MV-4-11 (cell line): ENCODE results near the gene LCN6.
"Not testable (repeated sequence)": the region's sequence is repeated elsewhere in the genome, so short reads cannot be mapped to it uniquely, and the experiment has no call there.

Experiments
- DNase-seq: peaks from one replicate; lab custom pipeline; 2025; lab: John Stamatoyannopoulos, UW

The LCN6 gene

GRCh38 chr9:136759436-136760325, 11.4 kb upstream of the LCN6 start:
- DNase-seq: no peak

DNA sequence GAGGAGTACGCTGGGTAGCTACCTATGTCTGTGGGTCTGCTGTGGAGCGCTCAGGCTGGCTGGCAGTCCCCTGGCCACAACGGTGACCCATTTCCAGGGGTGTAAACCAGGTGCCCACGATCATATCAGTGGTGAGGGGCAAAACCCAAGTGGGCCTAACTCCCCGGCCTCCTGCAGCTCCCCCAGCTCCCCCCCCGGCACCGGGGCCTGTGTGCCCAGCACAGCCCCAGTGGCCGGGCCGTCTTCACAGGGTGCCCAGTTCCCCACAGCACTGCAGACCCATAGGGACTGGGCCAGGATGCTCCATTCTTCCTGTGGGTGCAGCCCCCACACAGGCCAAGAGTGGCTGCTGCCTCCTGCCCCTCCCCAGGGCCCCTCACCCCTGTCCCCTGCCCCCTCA, 10.7 kb upstream of the LCN6 start:
- DNase-seq: no peak

- no peak for DNase-seq
These were observed 9.4 kb upstream of the LCN6 start for GRCh38 chr9:136757751-136758140.

DNA sequence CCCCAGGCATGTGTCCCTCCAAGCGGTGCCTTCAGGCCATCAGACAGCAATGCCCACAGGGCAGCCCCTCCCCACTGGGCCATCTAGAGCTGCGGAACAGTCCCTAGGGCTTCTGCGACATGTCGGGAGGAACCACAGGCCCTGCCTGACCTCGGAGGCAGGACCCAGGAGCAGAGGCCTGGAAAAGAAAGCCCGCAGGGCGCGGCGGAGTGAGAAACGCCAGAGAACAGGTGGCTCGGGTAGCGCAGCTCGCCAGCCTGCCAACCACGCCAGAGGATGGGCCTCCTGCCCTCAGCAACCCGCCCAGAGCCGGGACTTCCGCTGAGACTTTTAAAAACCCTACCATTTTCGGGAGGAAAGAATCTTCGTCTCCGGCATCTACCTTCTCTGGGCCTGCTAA, 9.0 kb upstream of the LCN6 start:
- DNase-seq: no peak

GRCh38 chr9:136756836-136757235, 8.5 kb upstream of the LCN6 start:
- DNase-seq: no peak

DNA sequence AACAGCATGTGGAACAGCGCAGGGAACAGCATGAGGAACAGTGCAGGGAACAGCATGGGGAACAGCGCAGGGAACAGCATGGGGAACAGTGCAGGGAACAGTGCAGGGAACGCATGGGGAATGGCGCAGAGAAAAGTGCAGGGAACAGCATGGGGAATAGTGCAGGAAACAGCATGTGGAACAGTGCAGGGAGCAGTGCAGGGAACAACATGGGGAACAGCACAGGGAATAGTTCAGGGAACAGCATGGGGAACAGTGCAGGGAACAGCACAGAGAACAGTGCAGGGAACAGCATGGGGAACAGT, 7.8 kb upstream of the LCN6 start:
- DNase-seq: no peak

DNA sequence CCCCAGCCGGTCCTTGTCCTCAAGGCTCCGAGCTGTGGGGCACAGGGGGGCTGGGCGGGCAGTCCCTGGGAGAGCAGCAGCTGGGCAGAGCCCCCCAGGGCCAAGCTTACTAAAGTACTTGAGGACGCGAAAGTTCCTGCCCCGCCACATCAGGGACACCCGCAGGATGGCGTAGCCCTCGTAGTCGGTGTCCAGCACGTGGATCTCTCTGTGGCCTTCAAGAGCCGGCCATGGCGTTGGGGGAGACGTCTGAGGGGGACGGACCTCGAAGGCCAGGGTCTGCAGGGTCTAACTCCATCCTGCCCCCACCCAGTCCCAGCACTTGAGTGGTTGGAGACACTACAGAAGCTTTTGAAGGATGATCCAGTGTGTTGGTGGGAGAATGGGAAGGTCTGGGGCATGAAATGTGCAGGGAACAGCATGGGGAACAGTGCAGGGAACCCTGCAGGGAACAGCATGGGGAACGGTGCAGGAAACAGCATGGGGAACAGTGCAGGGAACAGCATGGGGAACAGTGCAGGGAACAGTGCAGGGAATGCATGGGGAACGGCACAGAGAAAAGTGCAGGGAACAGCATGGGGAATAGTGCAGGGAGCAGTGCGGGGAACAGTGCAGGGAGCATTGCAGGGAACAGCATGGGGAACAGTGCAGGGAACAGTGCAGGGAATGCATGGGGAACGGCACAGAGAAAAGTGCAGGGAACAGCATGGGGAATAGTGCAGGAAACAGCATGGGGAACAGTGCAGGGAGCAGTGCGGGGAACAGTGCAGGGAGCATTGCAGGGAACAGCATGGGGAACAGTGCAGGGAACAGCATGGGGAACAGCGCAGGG, 7.2 kb upstream of the LCN6 start:
- DNase-seq: not testable (repeated sequence)

GRCh38 chr9:136754626-136755301, 6.4 kb upstream of the LCN6 start:
- no peak for DNase-seq

DNA sequence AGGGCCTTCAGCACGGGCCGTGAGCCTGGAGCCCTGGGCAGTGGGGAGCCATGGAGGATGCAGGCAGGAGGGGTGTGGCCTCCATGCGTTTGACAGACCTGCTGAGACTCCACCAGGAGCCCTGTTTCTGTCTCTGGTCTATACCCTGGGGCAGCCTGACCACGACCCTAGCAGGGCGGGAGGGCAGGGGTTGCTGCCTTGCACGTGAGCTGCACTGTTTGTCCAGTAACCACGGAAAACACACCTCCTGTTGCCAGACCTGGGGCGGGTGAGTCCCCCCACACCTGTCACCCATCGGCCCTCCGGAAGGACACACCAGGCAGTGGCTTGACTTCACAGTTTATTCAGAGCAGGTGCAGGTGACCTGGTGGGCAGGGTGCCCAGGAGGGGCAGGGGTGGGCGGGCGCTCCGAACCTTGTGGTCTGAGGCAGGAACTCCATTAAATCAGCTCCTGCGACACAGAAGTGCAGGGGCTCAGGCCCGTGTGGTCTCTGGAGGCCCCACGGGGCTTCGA, 5.8 kb upstream of the LCN6 start:
- DNase-seq: no peak

DNA sequence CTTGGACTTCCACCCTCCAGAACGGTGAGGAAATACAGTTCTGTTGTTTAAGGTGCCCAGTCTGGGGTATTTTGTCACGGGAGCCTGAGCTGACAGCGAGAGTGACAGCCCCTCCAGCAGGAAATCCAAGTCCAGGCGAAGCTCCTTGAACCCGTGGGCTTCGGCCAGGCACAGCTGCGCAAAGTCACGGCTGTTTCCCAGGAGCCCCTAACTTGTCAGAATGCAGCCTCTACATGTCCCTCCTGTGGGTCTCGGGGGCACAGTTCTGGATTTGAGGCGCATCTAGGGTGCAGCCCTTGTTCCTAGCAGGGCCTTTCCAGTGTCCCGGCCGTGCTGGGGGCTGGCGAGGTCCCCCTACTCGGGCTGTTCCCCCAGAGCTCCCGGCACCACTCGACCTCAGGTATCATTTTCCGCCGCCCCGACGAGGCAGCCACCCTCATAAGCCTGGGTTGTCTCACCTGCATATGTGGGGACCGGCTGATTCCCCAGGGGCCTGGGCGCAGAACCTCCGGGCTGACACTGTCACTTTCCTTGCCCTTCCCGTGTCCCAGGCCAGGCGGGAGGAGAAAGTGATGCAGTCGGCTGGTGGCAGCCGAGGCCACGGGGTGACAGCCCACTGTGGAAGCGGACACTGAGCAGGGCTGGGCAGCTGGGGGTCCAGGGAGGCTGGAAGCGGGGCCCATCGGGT, 5.2 kb upstream of the LCN6 start:
- DNase-seq: no peak

DNA sequence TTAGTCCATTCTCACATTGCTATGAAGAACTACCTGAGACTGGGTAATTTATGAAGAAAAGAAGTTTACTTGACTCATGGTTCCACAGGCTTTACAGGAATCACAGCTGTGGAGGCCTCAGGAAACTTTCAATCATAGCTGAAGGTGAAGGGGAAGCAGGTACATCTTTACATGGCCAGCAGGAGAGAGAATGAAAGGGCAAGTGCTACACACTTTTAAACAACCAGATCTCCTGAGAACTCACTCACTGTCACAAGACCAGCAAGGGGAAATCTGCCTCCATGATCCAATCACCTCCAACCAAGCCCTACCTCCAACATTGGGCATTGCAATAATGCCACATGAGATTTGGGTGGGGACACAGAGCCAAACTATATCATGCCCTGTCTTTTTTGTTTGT, 3.5 kb upstream of the LCN6 start:
- DNase-seq: no peak

- no peak for DNase-seq
These were observed 2.9 kb upstream of the LCN6 start for GRCh38 chr9:136751244-136751643.

- no peak for DNase-seq
These were observed 2.2 kb upstream of the LCN6 start for GRCh38 chr9:136750526-136750925.

GRCh38 chr9:136748666-136749611, 614 bp upstream of the LCN6 start:
- DNase-seq: no peak

GRCh38 chr9:136747161-136748060, 914 bp downstream of the LCN6 start:
- DNase-seq: no peak

- no peak for DNase-seq
These were observed 1.7 kb downstream of the LCN6 start for GRCh38 chr9:136746621-136747020.

DNA sequence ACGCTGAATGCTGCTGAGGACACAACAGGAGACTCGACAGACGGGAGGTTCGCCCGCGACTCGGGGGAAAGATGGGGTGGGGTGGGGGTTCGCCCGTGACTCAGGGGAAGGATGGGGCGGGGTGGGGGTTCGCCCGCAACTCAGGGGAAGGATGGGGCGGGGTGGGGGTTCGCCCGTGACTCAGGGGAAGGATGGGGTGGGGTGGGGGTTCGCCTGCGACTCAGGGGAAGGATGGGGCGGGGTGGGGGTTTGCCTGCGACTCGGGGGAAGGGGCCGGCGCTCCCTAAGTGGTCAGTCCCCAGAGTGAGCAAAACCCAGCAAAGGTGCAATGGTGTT, 2.2 kb downstream of the LCN6 start:
- no peak for DNase-seq

GRCh38 chr9:136745389-136746154, 2.8 kb downstream of the LCN6 start:
- DNase-seq: no peak

GRCh38 chr9:136744773-136745172, 3.6 kb downstream of the LCN6 start:
- DNase-seq: no peak
